GM18498 (cell line): ENCODE measurements around the gene TBC1D22A.
"Not testable (repeated sequence)": the region's sequence is repeated elsewhere in the genome, so short reads cannot be mapped to it uniquely, and the experiment has no call there.

Source experiments
- ATAC-seq: cut with Tn5 transposase; IDR thresholded peaks from one replicate; pipeline ENCODE4 v1.9.1; 2021; ENCODE audit warnings: mild to moderate bottlenecking, moderate library complexity; ENCODE audit not compliant: unreplicated experiment

TBC1D22A gene

GRCh38 chr22:47156352-47157092, 394.1 kb downstream of the TBC1D22A start:
- no peak for ATAC-seq

- ATAC-seq = no peak
These were observed 394.6 kb downstream of the TBC1D22A start for GRCh38 chr22:47157093-47157420.

- ATAC-seq = no peak
These were observed 395.2 kb downstream of the TBC1D22A start for GRCh38 chr22:47157486-47158270.

GRCh38 chr22:47158457-47158856, 396.0 kb downstream of the TBC1D22A start:
- no peak for ATAC-seq

GRCh38 chr22:47159592-47159991, 397.1 kb downstream of the TBC1D22A start:
- ATAC-seq = no peak

GRCh38 chr22:47160141-47160541, 397.7 kb downstream of the TBC1D22A start:
- ATAC-seq = no peak

GRCh38 chr22:47160781-47161520, 398.5 kb downstream of the TBC1D22A start:
- ATAC-seq = no peak

- no peak for ATAC-seq
These were observed 399.2 kb downstream of the TBC1D22A start for GRCh38 chr22:47161631-47162030.

GRCh38 chr22:47162865-47163264, 400.4 kb downstream of the TBC1D22A start:
- ATAC-seq = no peak

GRCh38 chr22:47163481-47163855, 401.0 kb downstream of the TBC1D22A start:
- ATAC-seq = no peak

GRCh38 chr22:47163856-47164513, 401.5 kb downstream of the TBC1D22A start:
- ATAC-seq = no peak

GRCh38 chr22:47164514-47165337, 402.3 kb downstream of the TBC1D22A start:
- ATAC-seq = no peak

- ATAC-seq = no peak
These were observed 403.0 kb downstream of the TBC1D22A start for GRCh38 chr22:47165338-47166032.

- no peak for ATAC-seq
These were observed 403.6 kb downstream of the TBC1D22A start for GRCh38 chr22:47166033-47166404.

GRCh38 chr22:47166446-47167016, 404.1 kb downstream of the TBC1D22A start:
- ATAC-seq = no peak

- ATAC-seq = no peak
These were observed 404.6 kb downstream of the TBC1D22A start for GRCh38 chr22:47167056-47167455.

GRCh38 chr22:47167921-47168320, 405.5 kb downstream of the TBC1D22A start:
- not testable (repeated sequence) for ATAC-seq

GRCh38 chr22:47168441-47168840, 406.0 kb downstream of the TBC1D22A start:
- ATAC-seq = no peak
